Measurements from ENCODE around the gene MAP4.
A peak's percentile ranks its signal among the peaks of the same experiment; 100 is the strongest.
"Not testable (repeated sequence)": the region's sequence is repeated elsewhere in the genome, so short reads cannot be mapped to it uniquely, and the experiment has no call there.

Gene MAP4

DNA sequence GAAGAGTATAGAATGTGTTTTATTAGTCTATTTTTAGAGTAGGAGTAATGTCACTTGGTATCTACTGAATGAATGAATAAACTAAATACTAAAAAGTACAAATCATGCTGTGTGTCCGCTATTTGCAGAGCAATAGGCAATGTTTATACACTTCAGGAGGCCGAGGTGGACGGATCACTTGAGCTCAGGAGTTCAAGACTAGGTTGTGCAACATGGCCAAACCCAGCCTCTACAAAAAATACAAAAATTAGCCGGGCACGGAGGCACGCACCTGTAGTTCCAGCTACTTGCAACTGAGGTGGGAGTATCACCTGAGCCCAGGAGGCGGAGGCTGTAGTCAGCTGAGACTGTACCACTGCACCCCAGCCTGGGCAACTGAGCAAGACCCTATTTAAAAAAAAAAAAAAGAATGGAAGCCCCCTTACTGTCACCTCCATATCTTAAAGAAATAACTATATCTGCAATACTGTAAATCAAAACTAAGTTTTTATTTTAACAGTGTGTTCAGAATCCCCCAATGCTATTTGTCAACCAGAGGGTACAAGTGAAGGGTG is 114.9 kb downstream of the MAP4 start:
- H3K4me1 Mint-ChIP-seq (ENCODE audit: low read depth): peaks cover 5% of the 10 kb centered on the region
- H3K4me3 Mint-ChIP-seq: no peak overlapping the region
- peaks cover 34% of the 10 kb centered on the region for H3K36me3 Mint-ChIP-seq (ENCODE audit: low read depth)
- H3K27me3 Mint-ChIP-seq: no peaks in the 10 kb centered on the region
- H3K27ac Mint-ChIP-seq: no peak overlapping the region
- no peaks in the 10 kb centered on the region for H3K9me3 Mint-ChIP-seq

DNA sequence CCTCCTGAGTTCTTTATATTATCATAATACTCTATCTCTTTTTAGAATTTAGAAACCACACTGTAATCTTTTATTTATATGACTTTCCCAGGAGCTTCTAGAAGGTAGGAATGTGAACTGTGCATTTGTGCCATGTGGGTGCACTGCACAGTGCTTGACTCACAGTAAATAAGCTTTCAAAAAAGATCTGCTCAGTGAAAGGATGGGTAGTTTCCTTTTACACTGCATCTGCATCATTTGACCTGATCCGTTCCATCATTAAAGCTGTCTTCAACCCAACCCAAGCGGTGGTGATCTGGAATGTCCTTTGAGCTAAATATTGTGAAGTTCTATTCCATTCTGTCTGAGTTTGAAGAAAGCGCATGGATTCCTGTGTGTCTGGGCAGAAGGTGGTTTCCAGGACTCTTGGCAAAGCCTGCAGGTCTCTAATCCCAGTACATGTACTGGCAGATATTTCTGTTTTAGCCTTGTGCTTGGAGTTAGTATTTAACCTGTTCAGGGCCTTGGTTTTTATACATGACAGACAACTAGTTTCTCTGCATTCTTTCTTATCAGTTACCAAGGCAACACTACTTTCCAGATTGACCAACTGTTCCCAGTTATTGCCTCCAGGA is 116.6 kb downstream of the MAP4 start:
- H3K9me3 Mint-ChIP-seq: no peaks in the 10 kb centered on the region
- H3K27me3 Mint-ChIP-seq: no peaks in the 10 kb centered on the region
- H3K4me3 Mint-ChIP-seq: no peak overlapping the region
- H3K27ac Mint-ChIP-seq: no peak overlapping the region
- H3K4me1 Mint-ChIP-seq (ENCODE audit: low read depth): peaks cover 5% of the 10 kb centered on the region
- peaks cover 35% of the 10 kb centered on the region for H3K36me3 Mint-ChIP-seq (ENCODE audit: low read depth)

DNA sequence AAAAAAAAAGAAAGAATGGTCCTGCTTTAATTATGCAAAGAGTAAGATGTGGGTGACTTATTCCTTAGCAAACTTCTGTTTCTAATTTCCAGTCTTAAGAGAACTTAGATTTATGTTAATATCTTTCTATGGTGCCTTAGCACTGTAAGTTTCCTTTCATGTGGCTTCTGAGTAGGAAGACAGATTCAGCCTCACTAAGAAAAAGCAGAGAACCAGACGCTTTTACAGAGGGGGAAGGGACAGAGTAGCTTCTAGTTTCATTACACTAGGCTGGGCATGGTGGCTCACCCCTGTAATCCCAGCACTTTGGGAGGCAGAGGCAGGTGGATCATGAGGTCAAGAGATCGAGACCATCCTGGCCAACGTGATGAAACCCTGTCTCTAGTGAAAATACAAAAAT is 118.3 kb downstream of the MAP4 start:
- Mint-ChIP-seq H3K9me3 (no peaks in the 10 kb centered on the region), H3K27ac (no peak overlapping the region), H3K27me3 (no peaks in the 10 kb centered on the region), H3K4me3 (no peak overlapping the region), H3K36me3 (ENCODE audit: low read depth) (peaks cover 28% of the 10 kb centered on the region), H3K4me1 (ENCODE audit: low read depth) (peaks cover 5% of the 10 kb centered on the region)

DNA sequence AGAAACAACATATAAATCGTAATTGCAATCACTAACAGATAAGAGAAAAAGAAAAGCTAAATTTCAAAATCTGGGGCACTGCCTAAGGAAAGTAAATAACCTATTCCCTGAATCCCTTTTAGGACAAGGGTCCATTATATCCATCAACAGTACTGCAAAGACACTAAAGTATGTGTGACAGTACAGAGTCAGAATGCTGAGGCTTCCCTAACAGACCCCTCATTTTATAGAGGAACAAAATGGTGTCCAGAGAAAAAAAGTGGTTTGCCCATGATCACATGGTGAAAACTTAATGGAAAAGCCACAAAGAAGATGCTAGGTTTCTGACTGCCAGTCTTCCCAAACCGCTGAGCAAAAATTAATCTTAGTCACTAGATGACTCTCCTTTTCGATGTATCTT is 119.5 kb downstream of the MAP4 start:
- Mint-ChIP-seq H3K27me3 (no peaks in the 10 kb centered on the region), H3K27ac (peak overlapping the region; percentile 8), H3K9me3 (no peaks in the 10 kb centered on the region), H3K4me1 (ENCODE audit: low read depth) (peaks cover 5% of the 10 kb centered on the region), H3K4me3 (no peak overlapping the region), H3K36me3 (ENCODE audit: low read depth) (peaks cover 38% of the 10 kb centered on the region)

DNA sequence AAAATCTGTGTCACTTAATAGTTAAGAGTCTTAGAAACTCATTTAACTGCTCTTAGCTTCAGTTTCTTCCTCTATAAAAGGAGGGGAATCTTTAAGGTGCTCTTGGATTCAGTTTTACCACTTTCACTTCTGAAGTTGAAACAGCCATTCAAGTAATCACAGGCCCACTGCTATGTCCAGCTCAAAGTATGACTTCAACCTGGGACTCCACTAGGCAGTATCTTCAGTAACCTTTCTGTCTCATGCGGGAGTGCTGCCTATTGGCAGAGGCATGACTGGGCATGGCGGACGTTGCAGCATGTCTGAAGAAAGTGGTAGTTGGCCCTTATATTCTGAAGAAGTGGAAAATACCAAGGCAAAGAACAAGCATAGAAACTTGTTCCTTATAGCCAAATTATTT is 121.0 kb downstream of the MAP4 start:
- Mint-ChIP-seq H3K27me3 (no peaks in the 10 kb centered on the region), H3K27ac (no peak overlapping the region), H3K4me3 (no peak overlapping the region), H3K36me3 (ENCODE audit: low read depth) (peaks cover 46% of the 10 kb centered on the region), H3K9me3 (no peaks in the 10 kb centered on the region), H3K4me1 (ENCODE audit: low read depth) (peaks cover 5% of the 10 kb centered on the region)

DNA sequence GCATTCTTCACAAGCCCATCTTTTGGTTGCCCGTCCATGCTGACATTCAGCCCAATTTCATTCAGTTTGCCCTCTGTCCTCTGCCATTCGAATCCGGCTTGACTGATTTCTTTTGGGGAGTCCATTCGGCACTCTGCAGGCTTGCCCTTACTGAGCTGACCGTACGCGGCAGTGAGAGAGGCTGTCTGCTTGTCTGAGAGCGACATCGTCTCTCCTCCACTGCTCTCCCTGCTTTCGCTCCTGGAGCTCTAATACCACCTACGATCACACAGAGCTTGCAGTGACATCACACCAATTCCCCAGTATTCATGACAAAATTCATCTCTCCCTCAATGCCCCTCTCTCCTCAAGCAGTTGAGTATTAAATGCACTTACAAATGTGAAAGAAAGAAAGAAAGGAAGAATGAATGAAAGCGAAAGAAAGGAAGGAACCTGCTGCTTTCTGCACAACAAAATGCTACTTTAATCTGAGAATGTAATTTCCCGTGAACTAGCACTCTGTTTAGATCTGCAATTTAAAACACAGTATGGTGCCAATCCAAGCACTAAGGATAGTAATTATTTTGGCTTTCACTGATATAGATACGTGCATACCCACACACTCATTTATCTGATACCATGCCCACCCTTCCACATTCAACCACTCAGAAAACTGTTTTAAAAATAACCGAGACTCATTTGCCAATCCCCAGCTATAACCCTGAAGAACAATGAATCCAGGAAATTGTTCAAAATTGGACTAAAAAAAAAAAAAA is 123.8 kb downstream of the MAP4 start:
- no peak overlapping the region for H3K27ac Mint-ChIP-seq
- no peaks in the 10 kb centered on the region for H3K9me3 Mint-ChIP-seq
- no peaks in the 10 kb centered on the region for H3K27me3 Mint-ChIP-seq
- peaks cover 46% of the 10 kb centered on the region for H3K36me3 Mint-ChIP-seq (ENCODE audit: low read depth)
- no peak overlapping the region for H3K4me3 Mint-ChIP-seq
- no peaks in the 10 kb centered on the region for H3K4me1 Mint-ChIP-seq (ENCODE audit: low read depth)

DNA sequence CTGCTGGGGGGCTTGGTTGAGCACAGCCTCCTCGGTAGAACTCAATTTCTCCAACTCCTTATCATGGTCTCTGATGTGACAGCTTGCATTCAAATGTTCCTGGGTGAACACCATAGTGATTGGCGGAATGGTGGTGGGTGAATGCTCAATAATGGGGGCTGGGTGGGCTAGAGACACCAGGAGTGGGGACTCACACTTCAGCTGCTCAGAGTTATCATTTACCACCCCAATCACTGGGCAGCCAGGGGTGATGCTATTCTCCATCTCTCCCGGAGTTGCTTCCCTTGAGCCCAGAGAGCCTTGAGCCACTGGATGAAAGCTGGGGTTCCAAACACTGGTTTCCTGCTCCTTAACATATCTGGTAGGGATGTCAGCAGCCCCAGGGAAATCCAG is 124.6 kb downstream of the MAP4 start:
- H3K27ac Mint-ChIP-seq: no peak overlapping the region
- peaks cover 3% of the 10 kb centered on the region for H3K4me1 Mint-ChIP-seq (ENCODE audit: low read depth)
- H3K4me3 Mint-ChIP-seq: no peak overlapping the region
- no peaks in the 10 kb centered on the region for H3K27me3 Mint-ChIP-seq
- peaks cover 2% of the 10 kb centered on the region for H3K9me3 Mint-ChIP-seq
- H3K36me3 Mint-ChIP-seq (ENCODE audit: low read depth): peaks cover 45% of the 10 kb centered on the region

DNA sequence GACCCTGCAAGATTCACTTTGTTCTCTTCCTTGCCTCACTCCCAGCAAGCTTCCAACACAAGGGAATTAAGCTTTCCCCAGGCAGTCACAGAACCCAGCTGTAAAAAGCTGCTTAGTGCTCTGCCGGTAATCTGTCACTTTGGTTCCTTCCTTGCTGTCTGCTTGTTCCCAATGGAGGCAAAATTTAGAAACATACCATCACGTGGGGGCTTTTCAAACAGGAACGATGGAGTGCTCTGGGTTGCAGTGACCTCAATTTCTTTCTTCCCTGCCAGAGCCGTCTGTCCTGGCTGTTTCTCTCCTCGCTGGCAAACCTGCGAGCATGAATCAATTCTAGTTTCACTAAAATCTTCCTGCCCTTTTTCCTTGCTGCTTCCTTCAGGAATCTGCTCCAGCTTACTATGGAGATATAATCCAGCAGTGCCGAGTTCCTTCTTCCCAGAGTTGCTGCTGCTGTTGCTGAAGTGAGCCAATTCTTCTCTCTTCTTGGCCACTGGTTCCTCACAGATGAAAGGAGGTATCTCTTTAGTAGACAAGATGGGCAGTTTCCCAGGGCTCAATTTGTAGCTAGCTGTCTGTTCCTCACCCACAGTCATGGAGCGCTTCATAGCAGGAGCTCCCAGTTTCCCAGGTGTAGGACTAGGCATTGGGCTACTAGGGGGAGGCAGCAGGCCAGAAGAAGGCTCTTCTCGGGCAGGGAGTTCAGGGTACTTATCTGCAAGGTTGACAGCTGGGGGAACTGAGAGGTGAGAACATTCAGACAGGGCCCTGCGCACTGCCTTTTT is 125.2 kb downstream of the MAP4 start:
- Mint-ChIP-seq H3K9me3 (peaks cover 3% of the 10 kb centered on the region), H3K4me3 (no peak overlapping the region), H3K27ac (no peak overlapping the region), H3K4me1 (ENCODE audit: low read depth) (peaks cover 4% of the 10 kb centered on the region), H3K36me3 (ENCODE audit: low read depth) (peaks cover 48% of the 10 kb centered on the region), H3K27me3 (no peaks in the 10 kb centered on the region)

DNA sequence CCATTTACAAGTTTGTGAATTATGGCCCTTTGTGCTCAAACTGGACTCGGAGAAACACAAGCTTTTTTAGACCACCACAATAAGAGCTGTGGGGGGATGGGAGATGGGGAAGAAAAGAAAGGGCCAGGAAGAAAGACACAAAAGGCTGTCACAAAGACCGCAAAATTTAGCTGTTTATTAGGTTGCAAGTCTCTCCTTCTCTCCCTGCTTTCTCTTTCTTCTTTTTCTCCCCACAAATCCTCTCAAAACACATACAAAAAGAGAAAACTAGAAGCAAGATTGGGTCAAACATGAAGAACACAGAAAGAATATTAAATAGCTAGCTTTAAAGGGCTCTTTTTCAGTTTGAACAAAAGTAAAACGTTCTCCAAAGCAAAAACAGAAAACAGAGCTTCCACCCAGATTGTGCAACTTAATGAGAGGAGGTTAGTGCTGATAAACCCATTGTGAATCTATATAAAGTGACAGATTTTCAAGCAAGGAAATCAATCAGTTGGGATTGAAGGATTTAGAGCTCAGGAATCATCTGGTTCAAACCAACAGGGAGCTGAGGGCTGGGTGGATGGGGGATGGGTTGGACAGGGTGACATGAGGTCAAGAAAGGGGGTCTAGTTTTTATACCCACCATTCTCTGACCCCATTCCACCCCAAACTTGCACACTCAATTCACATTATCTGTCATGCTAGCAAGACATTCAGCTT is 125.9 kb downstream of the MAP4 start:
- no peak overlapping the region for H3K27ac Mint-ChIP-seq
- H3K4me3 Mint-ChIP-seq: no peak overlapping the region
- H3K36me3 Mint-ChIP-seq (ENCODE audit: low read depth): peaks cover 48% of the 10 kb centered on the region
- H3K4me1 Mint-ChIP-seq (ENCODE audit: low read depth): peaks cover 4% of the 10 kb centered on the region
- peaks cover 3% of the 10 kb centered on the region for H3K9me3 Mint-ChIP-seq
- H3K27me3 Mint-ChIP-seq: no peaks in the 10 kb centered on the region

DNA sequence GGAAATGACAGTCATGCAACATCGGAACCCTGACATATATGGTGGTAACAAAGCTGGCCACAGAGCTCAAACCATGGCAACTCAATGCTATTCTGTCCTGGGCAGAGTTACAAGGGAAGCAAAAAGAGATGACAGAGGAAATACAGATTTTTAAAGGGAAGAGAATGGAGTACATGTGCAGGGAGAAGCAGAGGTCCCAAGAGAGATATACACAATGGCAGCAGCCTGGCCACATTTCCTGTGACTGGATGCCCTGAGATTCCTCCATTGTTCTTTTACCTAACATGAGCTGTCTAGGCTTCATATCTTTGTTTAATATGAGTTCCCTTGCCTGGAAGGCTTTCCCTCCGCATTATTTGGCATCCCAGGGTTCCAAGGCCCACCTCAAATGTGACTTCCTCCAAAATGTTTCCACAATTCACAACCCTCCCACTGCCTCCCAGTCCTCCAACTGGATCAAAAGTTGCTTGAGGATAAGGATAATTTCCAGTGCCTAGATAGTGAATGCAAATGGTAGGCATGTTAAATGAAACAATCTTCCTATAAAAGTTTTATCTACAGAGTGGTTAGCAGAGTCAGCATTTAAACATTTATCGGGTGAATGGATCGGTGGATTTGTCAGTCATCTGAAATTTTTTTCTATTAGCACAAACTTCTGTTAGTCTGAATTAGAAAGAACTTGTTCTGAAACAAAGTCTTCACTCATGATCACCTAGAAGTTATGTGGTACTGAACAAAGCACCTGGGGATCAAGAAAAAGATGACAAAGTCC is 127.0 kb downstream of the MAP4 start:
- no peaks in the 10 kb centered on the region for H3K27me3 Mint-ChIP-seq
- peaks cover 52% of the 10 kb centered on the region for H3K36me3 Mint-ChIP-seq (ENCODE audit: low read depth)
- peak overlapping the region; percentile 7 for H3K27ac Mint-ChIP-seq
- H3K9me3 Mint-ChIP-seq: peaks cover 3% of the 10 kb centered on the region
- H3K4me1 Mint-ChIP-seq (ENCODE audit: low read depth): peaks cover 4% of the 10 kb centered on the region
- H3K4me3 Mint-ChIP-seq: no peak overlapping the region

DNA sequence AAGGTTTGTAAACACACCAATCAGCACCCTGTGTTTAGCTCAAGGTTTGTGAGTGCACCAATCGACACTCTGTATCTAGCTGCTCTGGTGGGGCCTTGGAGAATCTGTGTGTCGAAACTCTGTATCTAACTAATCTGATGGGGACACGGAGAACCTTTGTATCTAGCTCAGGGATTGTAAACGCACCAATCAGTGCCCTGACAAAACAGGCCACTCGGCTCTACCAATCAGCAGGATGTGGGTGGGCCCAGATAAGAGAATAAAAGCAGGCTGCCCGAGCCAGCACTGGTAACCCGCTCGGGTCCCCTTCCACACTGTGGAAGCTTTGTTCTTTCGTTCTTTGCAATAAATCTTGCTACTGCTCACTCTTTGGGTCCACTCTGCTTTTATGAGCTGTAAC is 128.2 kb downstream of the MAP4 start:
- peaks cover 57% of the 10 kb centered on the region for H3K36me3 Mint-ChIP-seq (ENCODE audit: low read depth)
- not testable (repeated sequence) for H3K4me1 Mint-ChIP-seq (ENCODE audit: low read depth); H3K9me3 Mint-ChIP-seq; H3K27ac Mint-ChIP-seq; H3K27me3 Mint-ChIP-seq; H3K4me3 Mint-ChIP-seq

DNA sequence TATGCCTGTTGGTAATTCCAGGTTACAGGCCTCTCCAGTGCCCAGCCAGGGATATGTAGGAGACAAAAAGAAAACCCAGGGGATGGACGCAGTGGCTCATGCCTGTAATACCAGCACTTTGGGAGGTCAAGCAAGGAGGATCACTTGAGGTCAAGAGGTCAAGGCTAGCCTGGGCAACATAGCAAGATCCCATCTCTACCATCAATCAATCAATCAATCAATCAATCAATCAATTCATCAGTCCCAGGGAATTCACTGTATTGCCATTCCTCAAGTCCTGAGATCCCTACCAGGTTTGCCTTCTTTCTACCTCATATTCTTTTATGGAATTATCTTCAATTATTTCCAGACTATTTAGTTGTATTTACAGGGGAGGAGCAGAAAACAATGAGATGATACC is 131.0 kb downstream of the MAP4 start:
- Mint-ChIP-seq H3K9me3 (peaks cover 3% of the 10 kb centered on the region), H3K4me1 (ENCODE audit: low read depth) (peaks cover 4% of the 10 kb centered on the region), H3K4me3 (no peak overlapping the region), H3K27me3 (no peaks in the 10 kb centered on the region), H3K27ac (no peak overlapping the region), H3K36me3 (ENCODE audit: low read depth) (peaks cover 37% of the 10 kb centered on the region)

DNA sequence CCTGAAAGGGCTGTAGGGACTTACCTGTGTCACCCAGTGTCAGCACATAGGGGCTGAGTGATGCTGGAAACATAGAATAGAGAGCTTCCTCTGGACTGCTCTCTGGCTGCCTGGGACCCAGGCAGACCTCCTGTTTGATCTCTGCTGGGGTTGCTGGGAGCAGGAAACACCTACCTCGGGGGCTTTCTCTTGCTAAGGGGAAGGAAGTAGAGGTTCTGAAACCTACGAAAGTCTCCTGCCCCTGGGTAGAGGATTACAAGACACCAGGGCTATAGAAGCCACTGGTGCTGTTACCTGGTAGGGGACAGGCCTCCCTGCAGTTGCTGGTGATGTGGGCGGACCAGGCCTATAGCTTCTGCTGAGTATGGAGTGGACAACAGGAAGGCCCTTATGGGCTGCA is 131.6 kb downstream of the MAP4 start:
- H3K27ac Mint-ChIP-seq: no peak overlapping the region
- H3K4me1 Mint-ChIP-seq (ENCODE audit: low read depth): peaks cover 4% of the 10 kb centered on the region
- peaks cover 3% of the 10 kb centered on the region for H3K9me3 Mint-ChIP-seq
- no peaks in the 10 kb centered on the region for H3K27me3 Mint-ChIP-seq
- H3K4me3 Mint-ChIP-seq: no peak overlapping the region
- H3K36me3 Mint-ChIP-seq (ENCODE audit: low read depth): peaks cover 37% of the 10 kb centered on the region

DNA sequence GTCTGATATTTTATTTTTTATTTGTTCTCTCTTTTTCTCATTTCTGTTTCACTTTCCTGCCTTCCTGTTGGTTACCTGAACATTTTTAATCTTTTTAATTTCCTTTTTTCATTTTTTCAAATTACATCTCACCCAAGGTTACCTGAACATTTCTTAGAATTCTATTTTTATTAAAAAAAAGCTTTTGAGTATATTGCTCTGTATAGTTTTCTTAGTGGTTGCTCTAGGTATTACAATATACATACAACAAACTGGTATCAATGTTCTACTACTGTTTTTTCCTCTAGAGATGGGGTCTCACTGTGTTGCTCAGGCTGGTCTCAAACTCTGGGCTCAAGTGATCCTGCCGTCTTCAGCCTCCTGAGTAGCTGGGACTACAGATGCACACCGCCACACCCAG is 133.9 kb downstream of the MAP4 start:
- Mint-ChIP-seq H3K4me3 (no peak overlapping the region), H3K36me3 (ENCODE audit: low read depth) (peaks cover 33% of the 10 kb centered on the region), H3K27ac (no peak overlapping the region), H3K4me1 (ENCODE audit: low read depth) (peaks cover 11% of the 10 kb centered on the region), H3K9me3 (peaks cover 3% of the 10 kb centered on the region), H3K27me3 (no peaks in the 10 kb centered on the region)

All from stimulated activated naive CD8-positive, alpha-beta T cell treated with anti-CD3 and anti-CD28 coated beads, Interleukin-15, Interleukin-2, amounts not matched to agents 100 ng/mL and 50 ng/mL, for 24 hours (primary cell).